Skeletal muscle satellite cell (primary cell): Measurements from ENCODE around the gene ABHD1.

Experiments used
- H3K27me3 ChIP-seq: 2 replicates; pipeline ENCODE4 v1.7.0; 2013; ENCODE audit warnings: low read length; ENCODE audit not compliant: control insufficient read depth, insufficient read depth
- H3K36me3 ChIP-seq: 2 replicates; pipeline ENCODE4 v1.7.0; 2013; ENCODE audit warnings: mild to moderate bottlenecking, control low read depth, low read length; ENCODE audit not compliant: insufficient read depth
- H3K4me1 ChIP-seq: 2 replicates; pipeline ENCODE4 v1.7.0; 2013; ENCODE audit warnings: low read length; ENCODE audit not compliant: control insufficient read depth, insufficient read depth
- H3K4me2 ChIP-seq: 2 replicates; pipeline ENCODE4 v1.7.0; 2013; ENCODE audit warnings: mild to moderate bottlenecking, low read length
- H3K4me3 ChIP-seq: 2 replicates; pipeline ENCODE4 v1.7.0; 2013; ENCODE audit warnings: low read length
- H3K9ac ChIP-seq: 2 replicates; pipeline ENCODE4 v1.7.0; 2013; ENCODE audit warnings: mild to moderate bottlenecking, low read depth, low read length, moderate library complexity
- H3K9me3 ChIP-seq: replicated peaks from 2 replicates; pipeline ENCODE4 v1.7.0; 2013; ENCODE audit warnings: mild to moderate bottlenecking, control low read depth, low read length

The ABHD1 gene

GRCh38 chr2:27082773-27083409 is 40.7 kb upstream of the ABHD1 start:
- H3K4me3 ChIP-seq = no peak overlapping the region
- peak overlapping the region; percentile 24 for H3K9ac ChIP-seq
- no peaks in the 10 kb centered on the region for H3K9me3 ChIP-seq
- no peaks in the 10 kb centered on the region for H3K27me3 ChIP-seq
- H3K36me3 ChIP-seq = peaks cover 10% of the 10 kb centered on the region
- H3K4me1 ChIP-seq = peaks cover 70% of the 10 kb centered on the region
- H3K4me2 ChIP-seq = peak overlapping the region; percentile 91

- Histone ChIP-seq H3K4me2 (no peak overlapping the region), H3K9ac (no peak overlapping the region), H3K36me3 (peaks cover 10% of the 10 kb centered on the region), H3K27me3 (no peaks in the 10 kb centered on the region), H3K4me3 (no peak overlapping the region), H3K9me3 (no peaks in the 10 kb centered on the region), H3K4me1 (peaks cover 63% of the 10 kb centered on the region)
Measured at GRCh38 chr2:27083410-27084296, 40.0 kb upstream of the ABHD1 start.

GRCh38 chr2:27084297-27085061 is 39.1 kb upstream of the ABHD1 start:
- no peak overlapping the region for H3K9ac ChIP-seq

GRCh38 chr2:27085062-27085672 is 38.4 kb upstream of the ABHD1 start:
- Histone ChIP-seq H3K27me3 (no peaks in the 10 kb centered on the region), H3K4me1 (peaks cover 48% of the 10 kb centered on the region), H3K4me3 (peak overlapping the region; percentile 72), H3K4me2 (peak overlapping the region; percentile 97), H3K9me3 (no peaks in the 10 kb centered on the region), H3K36me3 (peaks cover 10% of the 10 kb centered on the region), H3K9ac (peak overlapping the region; percentile 85)

More at GRCh38 chr2:27084297-27085061, 39.1 kb upstream of the ABHD1 start:
- Histone ChIP-seq H3K27me3 (no peaks in the 10 kb centered on the region), H3K4me1 (peaks cover 55% of the 10 kb centered on the region), H3K4me2 (no peak overlapping the region), H3K9me3 (no peaks in the 10 kb centered on the region), H3K36me3 (peaks cover 10% of the 10 kb centered on the region), H3K4me3 (no peak overlapping the region)

GRCh38 chr2:27085673-27086089 is 37.9 kb upstream of the ABHD1 start:
- H3K9ac ChIP-seq = peak overlapping the region; percentile 85
- H3K4me1 ChIP-seq = peaks cover 43% of the 10 kb centered on the region
- H3K4me2 ChIP-seq = peak overlapping the region; percentile 97
- H3K27me3 ChIP-seq = no peaks in the 10 kb centered on the region
- no peaks in the 10 kb centered on the region for H3K9me3 ChIP-seq
- H3K36me3 ChIP-seq = peaks cover 10% of the 10 kb centered on the region
- peak overlapping the region; percentile 72 for H3K4me3 ChIP-seq

GRCh38 chr2:27086090-27086723 is 37.4 kb upstream of the ABHD1 start:
- peaks cover 39% of the 10 kb centered on the region for H3K4me1 ChIP-seq
- peak overlapping the region; percentile 85 for H3K9ac ChIP-seq
- peak overlapping the region; percentile 72 for H3K4me3 ChIP-seq
- H3K9me3 ChIP-seq = no peaks in the 10 kb centered on the region
- peak overlapping the region; percentile 97 for H3K4me2 ChIP-seq
- peaks cover 10% of the 10 kb centered on the region for H3K36me3 ChIP-seq
- no peaks in the 10 kb centered on the region for H3K27me3 ChIP-seq

GRCh38 chr2:27086724-27087593 is 36.7 kb upstream of the ABHD1 start, which contains the start of gene KHK:
Gene KHK, plus strand, starts transcription at chr2:27086772. Its CDS starts 488 bp downstream, at chr2:27087260.
- peak within 1 kb of the TSS; percentile 97 for H3K4me2 ChIP-seq
- peaks cover 9% of the 10 kb centered on the region for H3K36me3 ChIP-seq
- H3K27me3 ChIP-seq = no peaks in the 10 kb centered on the region
- peaks cover 32% of the 10 kb centered on the region for H3K4me1 ChIP-seq
- peak within 1 kb of the TSS; percentile 85 for H3K9ac ChIP-seq
- H3K4me3 ChIP-seq = peak within 1 kb of the TSS; percentile 72
- H3K9me3 ChIP-seq = no peaks in the 10 kb centered on the region

GRCh38 chr2:27087823-27088410 is 35.7 kb upstream of the ABHD1 start:
- Histone ChIP-seq H3K9me3 (no peaks in the 10 kb centered on the region), H3K4me2 (no peak overlapping the region), H3K4me3 (no peak overlapping the region), H3K36me3 (peaks cover 3% of the 10 kb centered on the region), H3K9ac (no peak overlapping the region), H3K4me1 (peaks cover 22% of the 10 kb centered on the region), H3K27me3 (no peaks in the 10 kb centered on the region)

- Histone ChIP-seq H3K4me1 (peaks cover 18% of the 10 kb centered on the region), H3K9ac (no peak overlapping the region), H3K27me3 (no peaks in the 10 kb centered on the region)
Measured at GRCh38 chr2:27088634-27089033, 35.0 kb upstream of the ABHD1 start.

More at GRCh38 chr2:27088634-27089033, 35.0 kb upstream of the ABHD1 start:
- Histone ChIP-seq H3K4me3 (no peak overlapping the region), H3K4me2 (no peak overlapping the region), H3K9me3 (no peaks in the 10 kb centered on the region), H3K36me3 (peaks cover under 1% of the 10 kb centered on the region)
